Mesendoderm (in vitro differentiated cells): Measurements from ENCODE around the gene PLXND1.

Experiments
- DNase-seq: peaks from one replicate; pipeline ENCODE4 v3.0.0; 2013
- H2AK5ac ChIP-seq: 2 replicates; pipeline ENCODE4 v1.6.1; 2013; ENCODE audit warnings: low read length, inconsistent platforms
- H2BK120ac ChIP-seq: 2 replicates; pipeline ENCODE4 v1.6.1; 2013; ENCODE audit warnings: low read depth, mild to moderate bottlenecking, low read length, moderate library complexity, mixed read lengths
- H2BK15ac ChIP-seq: replicated peaks from 2 replicates; pipeline ENCODE4 v1.6.1; 2013; ENCODE audit warnings: low read depth, mild to moderate bottlenecking, moderate library complexity
- H2BK5ac ChIP-seq: 2 replicates; pipeline ENCODE4 v1.6.1; 2013; ENCODE audit warnings: low read length, inconsistent platforms
- H3K18ac ChIP-seq: 2 replicates; pipeline ENCODE4 v1.6.1; 2013; ENCODE audit warnings: mild to moderate bottlenecking, low read length, mixed read lengths
- H3K23ac ChIP-seq: one replicate; pipeline ENCODE4 v1.6.1; 2013; ENCODE audit warnings: low read length
- H3K27ac ChIP-seq: 2 replicates; pipeline ENCODE4 v1.5.1; 2013; ENCODE audit warnings: low read depth, mild to moderate bottlenecking, inconsistent platforms, low read length, moderate library complexity
- H3K27me3 ChIP-seq: 2 replicates; pipeline ENCODE4 v1.6.1; 2013; ENCODE audit warnings: low read length, control low read depth, mild to moderate bottlenecking, inconsistent platforms; ENCODE audit not compliant: insufficient read depth, poor library complexity
- H3K36me3 ChIP-seq: 2 replicates; pipeline ENCODE4 v1.6.1; 2013; ENCODE audit warnings: low read length, inconsistent platforms; ENCODE audit not compliant: control insufficient read depth, insufficient read depth
- H3K4ac ChIP-seq: one replicate; pipeline ENCODE4 v1.6.1; 2013; ENCODE audit warnings: low read depth, mild to moderate bottlenecking, low read length, moderate library complexity
- H3K4me1 ChIP-seq: 2 replicates; pipeline ENCODE4 v1.6.1; 2013; ENCODE audit warnings: low read depth, low read length, inconsistent platforms; ENCODE audit not compliant: control insufficient read depth
- H3K4me2 ChIP-seq: 2 replicates; pipeline ENCODE4 v1.6.1; 2013; ENCODE audit warnings: low read length
- H3K4me3 ChIP-seq: 2 replicates; pipeline ENCODE4 v1.5.1; 2013; ENCODE audit warnings: mild to moderate bottlenecking, low read length
- H3K56ac ChIP-seq: one replicate; pipeline ENCODE4 v1.6.1; 2013; ENCODE audit warnings: low read length
- H3K79me1 ChIP-seq: 2 replicates; pipeline ENCODE4 v1.6.1; 2013; ENCODE audit warnings: low read length, inconsistent platforms
- H3K79me2 ChIP-seq: 2 replicates; pipeline ENCODE4 v1.6.1; 2013; ENCODE audit warnings: mild to moderate bottlenecking, low read length; ENCODE audit not compliant: control insufficient read depth, insufficient read depth
- H3K9ac ChIP-seq: 2 replicates; pipeline ENCODE4 v1.6.1; 2013; ENCODE audit warnings: low read length, inconsistent platforms
- H4K5ac ChIP-seq: one replicate; pipeline ENCODE4 v1.6.1; 2013; ENCODE audit warnings: low read length
- H4K8ac ChIP-seq: one replicate; pipeline ENCODE4 v1.6.1; 2013; ENCODE audit warnings: low read depth, mild to moderate bottlenecking, control low read depth, low read length, moderate library complexity
- WGBS: extraction: QIAGEN DNeasy Blood & Tissue Kit; methylation state at CpG from one replicate; pipeline ENCODE4 v1.1.7; 2013; ENCODE audit warnings: low lambda C conversion rate, missing lambda C conversion rate; ENCODE audit not compliant: insufficient coverage; ENCODE audit errors: extremely low coverage; 5-methylcytosine and 5-hydroxymethylcytosine counted together

The PLXND1 gene

DNA sequence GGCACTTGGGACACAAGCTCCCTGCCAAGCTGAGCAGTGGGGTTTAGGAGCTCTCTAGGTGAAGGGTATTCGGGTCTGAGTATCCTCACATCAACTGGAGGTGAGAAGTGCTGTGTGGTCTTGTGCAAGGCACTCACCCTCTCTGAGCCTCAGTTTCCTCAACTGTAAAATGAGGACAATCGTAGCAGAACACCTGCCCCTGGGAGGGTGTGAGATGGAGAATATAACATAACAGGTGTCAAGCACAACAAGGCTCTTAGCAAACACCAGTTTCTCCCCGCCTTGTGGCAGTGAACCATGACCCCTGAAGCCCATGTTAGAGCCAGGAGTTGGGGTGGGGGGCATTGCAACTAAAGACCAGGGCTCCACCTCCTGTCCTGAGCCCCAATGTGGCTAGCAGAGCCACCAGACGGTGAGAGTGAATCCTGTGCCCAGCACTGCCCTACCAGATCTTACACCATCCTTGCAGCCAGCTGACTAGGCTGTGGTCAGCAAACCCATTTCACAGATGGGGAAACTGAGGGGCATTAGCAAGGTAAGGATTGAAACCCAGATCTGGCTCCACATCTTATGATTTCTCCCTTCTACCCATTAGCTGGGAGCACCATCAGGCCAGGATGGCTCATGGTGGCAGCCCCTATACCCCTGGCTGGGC is 2.6 kb upstream of the PLXND1 start:
- Histone ChIP-seq H4K5ac (no peak overlapping the region), H2BK120ac (no peak overlapping the region), H3K4me3 (no peak overlapping the region), H2AK5ac (no peak overlapping the region), H3K27ac (no peak overlapping the region), H3K23ac (no peak overlapping the region), H2BK15ac (no peak overlapping the region), H2BK5ac (no peak overlapping the region), H3K36me3 (no peaks in the 10 kb centered on the region), H3K79me1 (peaks cover 6% of the 10 kb centered on the region), H3K9ac (no peak overlapping the region), H3K4me1 (peaks cover 25% of the 10 kb centered on the region), H3K4ac (no peak overlapping the region), H3K27me3 (no peaks in the 10 kb centered on the region), H3K79me2 (peaks cover 19% of the 10 kb centered on the region), H3K18ac (no peak overlapping the region), H3K56ac (no peak overlapping the region), H3K4me2 (no peak overlapping the region), H4K8ac (no peak overlapping the region)
- WGBS, result no CpG with 5 or more reads among the region's 4 CpGs
- DNase-seq, result no peak

DNA sequence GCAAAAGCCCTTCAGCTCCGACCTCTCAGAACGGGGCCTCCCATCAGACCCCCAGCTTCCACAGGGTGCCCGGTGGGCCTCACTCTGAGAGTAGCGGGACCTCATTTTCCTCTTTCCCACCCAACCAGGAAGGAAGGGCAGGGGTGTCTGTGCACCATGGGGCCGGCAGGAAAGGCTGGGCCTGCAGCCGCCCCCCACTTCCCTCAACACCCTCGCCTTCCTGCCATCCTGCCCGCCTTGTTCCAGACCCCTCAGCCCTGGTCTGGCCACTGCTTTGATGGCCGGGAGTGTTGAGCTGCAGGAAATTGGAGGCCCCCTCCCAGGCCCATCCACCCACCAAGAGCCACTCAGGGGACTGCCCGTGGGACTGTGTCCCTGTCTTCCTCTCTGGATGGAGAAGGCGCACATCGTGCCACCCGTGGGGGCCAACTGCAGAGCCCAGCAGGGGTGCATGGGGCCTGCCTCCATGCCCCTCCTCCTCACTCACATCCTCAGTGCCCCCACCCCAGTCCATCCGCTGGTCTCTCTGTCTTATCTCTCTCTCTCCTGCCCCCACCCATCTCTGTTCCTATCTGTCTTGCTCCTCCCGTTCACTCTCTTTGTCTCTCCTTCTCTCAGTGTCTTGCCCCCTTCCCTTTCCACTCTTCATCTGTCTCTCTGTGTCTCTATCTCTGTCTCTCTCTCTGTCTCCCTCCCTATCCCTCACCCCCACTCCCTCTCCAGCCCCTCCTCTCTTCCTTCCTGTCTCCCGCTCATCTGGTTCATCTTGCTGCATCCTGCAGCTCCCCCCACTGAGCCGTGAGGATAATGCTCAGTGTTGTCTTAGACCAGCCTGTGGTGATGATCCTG is 1.8 kb upstream of the PLXND1 start:
- Histone ChIP-seq H3K4me1 (peaks cover 31% of the 10 kb centered on the region), H4K8ac (no peak overlapping the region), H2BK5ac (peak overlapping the region; percentile 33), H3K23ac (no peak overlapping the region), H2BK15ac (no peak overlapping the region), H3K79me2 (peaks cover 27% of the 10 kb centered on the region), H3K4me3 (no peak overlapping the region), H3K56ac (peak overlapping the region; percentile 97), H3K27me3 (no peaks in the 10 kb centered on the region), H4K5ac (no peak overlapping the region), H3K4ac (peak overlapping the region; percentile 90), H3K36me3 (no peaks in the 10 kb centered on the region), H2AK5ac (peak overlapping the region; percentile 9), H3K4me2 (no peak overlapping the region), H3K27ac (peak overlapping the region; percentile 96), H3K18ac (peak overlapping the region; percentile 96), H3K9ac (peak overlapping the region; percentile 25), H3K79me1 (peaks cover 7% of the 10 kb centered on the region), H2BK120ac (peak overlapping the region; percentile 5)
- DNase-seq, result peak; percentile 95
- WGBS, result no CpG with 5 or more reads among the region's 17 CpGs

DNA sequence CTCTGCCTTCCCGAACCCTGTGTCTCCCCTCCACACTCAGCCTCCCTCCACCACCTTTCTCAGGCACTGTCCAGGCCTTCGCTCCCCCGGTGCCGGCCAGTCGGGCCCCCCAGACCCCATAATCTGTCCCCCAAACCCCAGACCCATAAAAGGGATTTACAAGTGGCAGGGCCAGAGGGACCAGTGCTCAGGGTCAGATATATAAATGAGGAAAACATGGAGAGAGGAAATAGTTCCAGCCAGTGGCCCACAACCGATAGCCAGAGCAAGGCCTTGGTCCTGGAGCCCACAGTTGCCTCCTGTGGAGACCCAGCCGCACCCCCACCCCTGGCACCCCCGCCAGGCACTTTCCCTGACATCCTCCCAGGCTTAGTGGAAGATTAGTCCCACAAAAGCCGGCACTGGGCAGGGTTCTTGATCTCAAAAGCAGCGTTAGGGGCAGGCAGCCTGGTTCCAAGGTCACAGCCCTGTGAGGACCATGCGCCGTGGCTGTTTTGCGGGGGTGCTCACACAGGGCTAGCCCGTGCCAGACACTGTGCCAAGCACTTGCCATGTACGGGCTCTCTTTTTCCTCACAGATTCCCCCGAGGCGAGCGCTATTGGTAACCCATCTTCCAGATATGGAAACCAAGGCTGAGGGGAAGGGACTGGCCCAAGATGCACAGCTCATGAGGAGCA is 1.1 kb upstream of the PLXND1 start:
- peak overlapping the region; percentile 96 for H3K27ac ChIP-seq
- H3K23ac ChIP-seq, result peak overlapping the region; percentile 90
- H3K79me1 ChIP-seq, result peaks cover 9% of the 10 kb centered on the region
- H3K36me3 ChIP-seq, result no peaks in the 10 kb centered on the region
- H3K4ac ChIP-seq, result peak overlapping the region; percentile 90
- H3K56ac ChIP-seq, result peak overlapping the region; percentile 97
- no CpG with 5 or more reads among the region's 18 CpGs for WGBS
- H4K8ac ChIP-seq, result no peak overlapping the region
- peak overlapping the region; percentile 49 for H2BK120ac ChIP-seq
- peaks cover 33% of the 10 kb centered on the region for H3K4me1 ChIP-seq
- no peak overlapping the region for H2BK15ac ChIP-seq
- H3K27me3 ChIP-seq, result no peaks in the 10 kb centered on the region
- H2AK5ac ChIP-seq, result peak overlapping the region; percentile 94
- H3K4me2 ChIP-seq, result peak overlapping the region; percentile 81
- H3K9ac ChIP-seq, result peak overlapping the region; percentile 92
- H3K18ac ChIP-seq, result peak overlapping the region; percentile 96
- peak overlapping the region; percentile 65 for H3K4me3 ChIP-seq
- H3K79me2 ChIP-seq, result peaks cover 34% of the 10 kb centered on the region
- peak overlapping the region; percentile 94 for H2BK5ac ChIP-seq
- no peak overlapping the region for H4K5ac ChIP-seq
- no peak for DNase-seq

DNA sequence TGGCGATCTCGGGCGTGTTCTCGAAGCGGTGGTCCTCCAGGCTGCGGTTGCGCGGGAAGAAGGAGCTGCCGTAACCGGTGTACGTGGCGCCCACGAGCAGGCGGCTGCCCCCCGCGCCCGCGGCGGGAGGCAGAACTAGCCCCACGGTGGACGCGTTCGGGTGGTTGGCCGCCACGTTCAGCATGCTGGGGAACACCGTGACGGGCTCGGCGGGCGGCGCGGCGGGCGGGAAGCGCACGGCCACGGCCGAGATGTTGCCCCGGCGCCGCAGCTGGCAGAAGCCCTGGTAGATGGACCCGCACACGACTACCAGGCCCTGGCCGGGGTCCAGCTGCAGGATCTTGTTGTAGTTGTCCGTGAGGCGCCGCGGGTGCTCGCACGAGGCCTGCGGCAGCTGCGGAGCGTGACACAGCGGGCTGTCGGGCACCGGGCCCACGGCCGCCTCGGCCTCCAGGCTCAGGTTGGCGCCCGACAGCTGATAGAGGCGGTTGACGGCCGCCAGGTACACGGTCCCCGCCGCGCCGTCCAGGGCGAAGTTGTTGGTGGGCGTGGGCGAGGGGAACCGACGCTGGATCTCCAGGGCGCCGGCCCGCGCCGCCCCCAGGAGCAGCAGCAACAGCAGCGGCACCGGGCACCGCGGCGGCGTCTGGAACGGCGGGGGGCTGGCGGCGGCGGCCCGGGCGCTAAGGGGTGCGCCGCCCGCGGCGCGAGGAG is 397 bp downstream of the PLXND1 start:
- Histone ChIP-seq H3K56ac (peak overlapping the region; percentile 96), H3K27ac (peak overlapping the region; percentile 72), H2BK5ac (no peak overlapping the region), H4K8ac (no peak overlapping the region), H2BK120ac (no peak overlapping the region), H2AK5ac (peak overlapping the region; percentile 50), H3K79me1 (peaks cover 15% of the 10 kb centered on the region), H3K27me3 (no peaks in the 10 kb centered on the region), H2BK15ac (no peak overlapping the region), H3K4me2 (peak overlapping the region; percentile 87), H3K4me3 (peak overlapping the region; percentile 73), H3K4me1 (peaks cover 33% of the 10 kb centered on the region), H3K36me3 (no peaks in the 10 kb centered on the region), H3K23ac (peak overlapping the region; percentile 99), H3K4ac (peak overlapping the region; percentile 56), H3K18ac (peak overlapping the region; percentile 55), H4K5ac (no peak overlapping the region), H3K79me2 (peaks cover 49% of the 10 kb centered on the region), H3K9ac (peak overlapping the region; percentile 92)
- DNase-seq, result peak; percentile 57
- WGBS, result no CpG with 5 or more reads among the region's 98 CpGs

DNA sequence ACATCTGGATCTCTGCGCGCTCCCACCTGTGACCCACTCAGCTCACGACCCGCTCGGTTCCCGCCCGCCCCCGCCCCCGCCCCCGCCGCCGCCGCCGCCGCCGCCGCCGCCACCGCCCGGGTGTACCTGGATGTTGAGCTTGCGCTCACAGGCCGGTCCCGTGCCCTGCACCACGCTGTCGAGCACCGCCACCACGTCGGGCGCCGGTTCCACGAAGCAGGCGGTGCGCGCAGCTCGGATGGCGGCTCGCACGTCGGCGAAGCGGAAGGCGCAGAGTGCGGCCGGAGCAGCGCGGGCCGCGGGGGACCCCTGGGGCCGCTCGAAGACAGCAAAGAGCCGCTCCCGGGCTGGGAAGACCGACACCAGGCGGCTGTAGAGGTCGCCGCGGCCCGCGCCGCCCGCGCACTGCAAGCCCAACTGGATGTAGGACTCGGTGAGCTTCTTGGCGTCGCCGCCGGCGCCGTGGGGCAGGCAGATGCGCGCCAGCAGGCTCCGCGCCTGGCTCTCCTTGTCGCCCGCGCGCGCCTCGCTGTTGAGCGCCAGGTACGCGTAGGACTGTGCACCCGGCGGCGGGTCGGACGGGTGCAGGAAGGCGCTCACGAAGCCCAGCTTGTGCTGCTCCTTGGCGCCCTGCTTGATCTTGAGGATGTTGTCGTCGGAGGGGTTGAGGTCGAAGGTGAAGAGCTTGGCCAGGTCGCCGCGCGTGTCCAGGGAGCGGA is 1.1 kb downstream of the PLXND1 start:
- Histone ChIP-seq H3K27ac (no peak overlapping the region), H3K4me3 (peak overlapping the region; percentile 73), H3K4ac (peak overlapping the region; percentile 56), H3K79me2 (peaks cover 56% of the 10 kb centered on the region), H3K4me1 (peaks cover 33% of the 10 kb centered on the region), H3K9ac (peak overlapping the region; percentile 92), H3K18ac (peak overlapping the region; percentile 55), H2BK15ac (no peak overlapping the region), H3K27me3 (no peaks in the 10 kb centered on the region), H3K4me2 (peak overlapping the region; percentile 87), H4K5ac (no peak overlapping the region), H3K79me1 (peaks cover 20% of the 10 kb centered on the region), H2BK120ac (no peak overlapping the region), H3K36me3 (no peaks in the 10 kb centered on the region), H2AK5ac (peak overlapping the region; percentile 50), H3K23ac (peak overlapping the region; percentile 99), H3K56ac (peak overlapping the region; percentile 96), H4K8ac (no peak overlapping the region), H2BK5ac (no peak overlapping the region)
- peak; percentile 82 for DNase-seq
- no CpG with 5 or more reads among the region's 98 CpGs for WGBS
